ENCODE data around the gene RIC3.

Gene RIC3

DNA sequence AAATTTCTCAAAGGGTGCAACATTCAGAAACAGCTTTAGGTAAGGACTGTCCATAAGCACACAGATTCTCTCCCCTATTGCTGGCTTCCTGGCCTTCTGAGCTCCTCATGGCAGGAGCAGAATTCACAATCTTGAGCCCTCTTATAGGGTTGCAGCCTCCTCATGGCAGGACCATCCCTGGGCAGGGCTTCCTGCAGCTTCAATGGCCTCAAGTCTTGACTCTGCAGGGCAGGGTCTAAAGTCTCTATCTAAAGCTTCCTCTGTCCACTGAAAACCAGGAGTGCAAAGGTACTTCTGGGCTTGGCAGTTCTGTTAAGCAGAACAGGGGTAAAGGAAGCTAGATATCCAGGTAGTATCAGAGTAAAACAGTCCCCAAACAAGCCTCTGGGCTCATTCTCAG, 59.1 kb downstream of the RIC3 start:
- no peak overlapping the region for H2BK12ac ChIP-seq (ENCODE audit: low read length in 2 of 2)

DNA sequence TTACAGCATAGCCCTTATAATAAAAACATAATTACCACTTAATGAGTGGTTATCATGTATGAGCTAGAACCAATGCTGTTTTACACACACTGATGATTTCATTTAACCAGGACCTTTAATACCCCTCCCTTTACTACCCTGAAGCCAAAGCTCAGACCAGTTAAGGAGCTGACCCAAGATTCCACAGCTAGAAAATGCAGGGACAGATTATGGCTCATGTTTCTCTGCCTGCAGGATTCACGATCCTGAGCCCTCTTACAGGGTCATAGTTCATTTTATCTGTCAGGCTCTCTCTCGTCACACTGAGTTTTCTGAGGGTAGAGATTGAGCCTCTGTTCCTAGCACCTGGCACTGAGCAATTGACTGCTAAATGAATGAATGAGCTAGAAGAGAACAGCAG, 60.4 kb downstream of the RIC3 start:
- Histone ChIP-seq H3K18ac (ENCODE audit: low read depth in 1 of 2, low read length in 2 of 2) (no peak overlapping the region), H3K23ac (ENCODE audit: low read length in 2 of 2) (no peak overlapping the region), H2AK5ac (ENCODE audit: low read length, severe bottlenecking) (no peak overlapping the region), H2AFZ (ENCODE audit: low read depth, low read length) (no peak overlapping the region), H3K14ac (ENCODE audit: low read length in 2 of 2) (no peak overlapping the region), H3K79me1 (replicated peaks; ENCODE audit: low read length, poor library complexity, severe bottlenecking) (no peaks in the 10 kb centered on the region), H3K4me1 (ENCODE audit: control insufficient read depth, insufficient read depth, low read depth, low read length) (no peaks in the 10 kb centered on the region), H3K27me3 (ENCODE audit: control insufficient read depth in 1 of 2, insufficient read depth in 1 of 2, low read length in 2 of 2) (peaks cover 0 to 9% of the 10 kb centered on the region in 2 experiments), H4K91ac (ENCODE audit: low read length) (no peak overlapping the region), H3K4me2 (ENCODE audit: low read length, poor library complexity, severe bottlenecking) (no peak overlapping the region), H2BK12ac (ENCODE audit: low read length in 2 of 2) (no peak overlapping the region), H2BK5ac (ENCODE audit: low read depth, low read length, poor library complexity, severe bottlenecking) (no peak overlapping the region), H3K9me3 (ENCODE audit: control insufficient read depth, low read length) (no peaks in the 10 kb centered on the region), H2BK15ac (ENCODE audit: low read depth, poor library complexity, severe bottlenecking) (no peak overlapping the region), H3K27ac (ENCODE audit: low read length, poor library complexity, severe bottlenecking) (no peak overlapping the region), H3K9ac (ENCODE audit: low read length) (no peak overlapping the region), H4K8ac (ENCODE audit: low read length) (no peak overlapping the region), H3K4me3 (ENCODE audit: insufficient read depth in 1 of 2, low read depth in 1 of 2, low read length in 2 of 2) (no peak overlapping the region), H3K36me3 (ENCODE audit: control insufficient read depth in 1 of 2, insufficient read depth in 2 of 2, low read depth in 1 of 2, low read length in 2 of 2) (peaks cover 0 to 52% of the 10 kb centered on the region in 2 experiments), H2BK120ac (ENCODE audit: low read depth, low read length) (no peak overlapping the region), H3K4ac (ENCODE audit: low read depth in 1 of 2, low read length in 2 of 2) (no peak overlapping the region)
- 85% methylated on average over 2 of the region's 2 CpGs for WGBS
- DNase-seq: no peak

More for the DNA sequence above, 59.1 kb downstream of the RIC3 start:
- no peak overlapping the region for H3K27ac ChIP-seq (ENCODE audit: low read length, poor library complexity, severe bottlenecking)
- H3K4me1 ChIP-seq (ENCODE audit: control insufficient read depth, insufficient read depth, low read depth, low read length): no peaks in the 10 kb centered on the region
- no peak overlapping the region for H2BK15ac ChIP-seq (ENCODE audit: low read depth, poor library complexity, severe bottlenecking)
- no peak overlapping the region for H2AFZ ChIP-seq (ENCODE audit: low read depth, low read length)
- H3K27me3 ChIP-seq (ENCODE audit: control insufficient read depth in 1 of 2, insufficient read depth in 1 of 2, low read length in 2 of 2): peaks cover 0 to 9% of the 10 kb centered on the region in 2 experiments
- no peak overlapping the region for H2BK5ac ChIP-seq (ENCODE audit: low read depth, low read length, poor library complexity, severe bottlenecking)
- no peak overlapping the region for H2AK5ac ChIP-seq (ENCODE audit: low read length, severe bottlenecking)
- H3K4ac ChIP-seq (ENCODE audit: low read depth in 1 of 2, low read length in 2 of 2): no peak overlapping the region
- H3K14ac ChIP-seq (ENCODE audit: low read length in 2 of 2): no peak overlapping the region
- H4K8ac ChIP-seq (ENCODE audit: low read length): no peak overlapping the region
- no peak overlapping the region for H4K91ac ChIP-seq (ENCODE audit: low read length)
- no peak overlapping the region for H3K4me3 ChIP-seq (ENCODE audit: insufficient read depth in 1 of 2, low read depth in 1 of 2, low read length in 2 of 2)
- DNase-seq: no peak
- no peak overlapping the region for H2BK120ac ChIP-seq (ENCODE audit: low read depth, low read length)
- peaks cover 0 to 39% of the 10 kb centered on the region in 2 experiments for H3K36me3 ChIP-seq (ENCODE audit: control insufficient read depth in 1 of 2, insufficient read depth in 2 of 2, low read depth in 1 of 2, low read length in 2 of 2)
- H3K4me2 ChIP-seq (ENCODE audit: low read length, poor library complexity, severe bottlenecking): no peak overlapping the region
- no peaks in the 10 kb centered on the region for H3K79me1 ChIP-seq (replicated peaks; ENCODE audit: low read length, poor library complexity, severe bottlenecking)
- no peak overlapping the region for H3K18ac ChIP-seq (ENCODE audit: low read depth in 1 of 2, low read length in 2 of 2)
- peaks cover 1% of the 10 kb centered on the region for H3K9me3 ChIP-seq (ENCODE audit: control insufficient read depth, low read length)
- H3K9ac ChIP-seq (ENCODE audit: low read length): no peak overlapping the region
- no peak overlapping the region for H3K23ac ChIP-seq (ENCODE audit: low read length in 2 of 2)

DNA sequence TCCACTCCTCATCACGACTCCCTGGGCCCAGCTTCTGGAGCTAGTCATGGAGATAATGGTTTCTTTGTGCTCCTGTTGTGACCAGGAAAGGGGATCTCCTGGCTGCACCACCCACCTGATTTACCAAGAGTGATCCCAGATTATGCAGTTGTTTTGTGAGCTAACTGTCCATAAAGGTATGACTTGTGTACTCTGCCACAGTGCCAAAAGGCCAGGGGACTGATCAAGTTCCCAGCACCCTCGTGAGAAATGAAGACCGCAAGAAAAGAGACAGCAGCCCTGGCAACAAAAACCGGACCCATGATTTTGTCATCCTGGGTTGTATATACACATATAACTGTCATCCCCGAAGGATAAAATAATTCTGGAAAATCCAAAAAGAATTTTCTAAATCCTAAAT, 61.2 kb downstream of the RIC3 start:
- Histone ChIP-seq H3K4me2 (ENCODE audit: low read length, poor library complexity, severe bottlenecking) (no peak overlapping the region), H3K4me3 (ENCODE audit: insufficient read depth in 1 of 2, low read depth in 1 of 2, low read length in 2 of 2) (no peak overlapping the region), H2BK15ac (ENCODE audit: low read depth, poor library complexity, severe bottlenecking) (no peak overlapping the region), H3K9me3 (ENCODE audit: control insufficient read depth, low read length) (no peaks in the 10 kb centered on the region), H3K4me1 (ENCODE audit: control insufficient read depth, insufficient read depth, low read depth, low read length) (no peaks in the 10 kb centered on the region), H2BK120ac (ENCODE audit: low read depth, low read length) (no peak overlapping the region), H3K36me3 (ENCODE audit: control insufficient read depth in 1 of 2, insufficient read depth in 2 of 2, low read depth in 1 of 2, low read length in 2 of 2) (peaks cover 0 to 54% of the 10 kb centered on the region in 2 experiments), H3K9ac (ENCODE audit: low read length) (no peak overlapping the region), H3K27me3 (ENCODE audit: control insufficient read depth in 1 of 2, insufficient read depth in 1 of 2, low read length in 2 of 2) (peaks cover 0 to 9% of the 10 kb centered on the region in 2 experiments), H3K23ac (ENCODE audit: low read length in 2 of 2) (no peak overlapping the region), H3K79me1 (replicated peaks; ENCODE audit: low read length, poor library complexity, severe bottlenecking) (no peaks in the 10 kb centered on the region), H4K8ac (ENCODE audit: low read length) (no peak overlapping the region), H3K18ac (ENCODE audit: low read depth in 1 of 2, low read length in 2 of 2) (no peak overlapping the region), H2AFZ (ENCODE audit: low read depth, low read length) (no peak overlapping the region), H2AK5ac (ENCODE audit: low read length, severe bottlenecking) (no peak overlapping the region), H3K14ac (ENCODE audit: low read length in 2 of 2) (no peak overlapping the region), H2BK12ac (ENCODE audit: low read length in 2 of 2) (no peak overlapping the region), H4K91ac (ENCODE audit: low read length) (no peak overlapping the region), H2BK5ac (ENCODE audit: low read depth, low read length, poor library complexity, severe bottlenecking) (no peak overlapping the region), H3K27ac (ENCODE audit: low read length, poor library complexity, severe bottlenecking) (no peak overlapping the region), H3K4ac (ENCODE audit: low read depth in 1 of 2, low read length in 2 of 2) (no peak overlapping the region)
- 85% methylated on average over 4 of the region's 5 CpGs for WGBS
- no peak for DNase-seq

DNA sequence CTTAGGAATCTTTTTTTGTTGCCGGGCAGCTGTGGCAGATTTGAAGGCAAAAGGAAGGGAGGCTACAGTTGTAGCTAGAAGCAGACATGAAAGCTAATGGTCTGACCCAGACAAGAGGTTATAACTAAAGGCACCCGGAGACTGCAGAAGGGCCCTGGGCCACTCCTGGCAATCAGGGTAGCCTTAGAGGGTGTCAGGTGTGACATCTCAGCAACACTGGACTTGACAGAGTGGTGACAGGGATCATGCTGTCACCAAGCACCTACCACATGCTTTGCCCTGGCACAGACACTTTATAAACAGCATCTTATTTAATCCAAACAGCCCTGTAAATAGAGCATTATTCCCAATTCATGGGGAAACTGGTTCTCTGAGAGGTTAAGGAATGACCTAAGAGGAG, 62.1 kb downstream of the RIC3 start:
- no peak for DNase-seq
- Histone ChIP-seq H3K36me3 (ENCODE audit: control insufficient read depth in 1 of 2, insufficient read depth in 2 of 2, low read depth in 1 of 2, low read length in 2 of 2) (peaks cover 0 to 64% of the 10 kb centered on the region in 2 experiments), H3K79me1 (replicated peaks; ENCODE audit: low read length, poor library complexity, severe bottlenecking) (no peaks in the 10 kb centered on the region), H4K8ac (ENCODE audit: low read length) (no peak overlapping the region), H2AFZ (ENCODE audit: low read depth, low read length) (no peak overlapping the region), H3K14ac (ENCODE audit: low read length in 2 of 2) (no peak overlapping the region), H3K4me3 (ENCODE audit: insufficient read depth in 1 of 2, low read depth in 1 of 2, low read length in 2 of 2) (no peak overlapping the region), H3K23ac (ENCODE audit: low read length in 2 of 2) (no peak overlapping the region), H2BK15ac (ENCODE audit: low read depth, poor library complexity, severe bottlenecking) (no peak overlapping the region), H3K4me1 (ENCODE audit: control insufficient read depth, insufficient read depth, low read depth, low read length) (no peaks in the 10 kb centered on the region), H3K4ac (ENCODE audit: low read depth in 1 of 2, low read length in 2 of 2) (no peak overlapping the region), H3K9me3 (ENCODE audit: control insufficient read depth, low read length) (no peaks in the 10 kb centered on the region), H2BK5ac (ENCODE audit: low read depth, low read length, poor library complexity, severe bottlenecking) (no peak overlapping the region), H3K27me3 (ENCODE audit: control insufficient read depth in 1 of 2, insufficient read depth in 1 of 2, low read length in 2 of 2) (peaks cover 0 to 9% of the 10 kb centered on the region in 2 experiments), H3K9ac (ENCODE audit: low read length) (no peak overlapping the region), H3K27ac (ENCODE audit: low read length, poor library complexity, severe bottlenecking) (no peak overlapping the region), H4K91ac (ENCODE audit: low read length) (no peak overlapping the region), H3K4me2 (ENCODE audit: low read length, poor library complexity, severe bottlenecking) (no peak overlapping the region), H3K18ac (ENCODE audit: low read depth in 1 of 2, low read length in 2 of 2) (no peak overlapping the region), H2BK120ac (ENCODE audit: low read depth, low read length) (no peak overlapping the region), H2BK12ac (ENCODE audit: low read length in 2 of 2) (no peak overlapping the region), H2AK5ac (ENCODE audit: low read length, severe bottlenecking) (no peak overlapping the region)
- WGBS: 98% methylated on average over 2 of the region's 2 CpGs

Measured in mesenchymal stem cell (in vitro differentiated cells and primary cell).